GM19239 (cell line): ENCODE data around the gene ITGAL.

ENCODE experiments used
- DNase-seq: peaks from one replicate; pipeline ENCODE4 v3.0.0; 2011; ENCODE audit warnings: low spot score; ENCODE audit not compliant: insufficient read length
- FAIRE-seq: peaks from 2 replicates; lab custom pipeline; 2011; peaks lifted over from hg19 to GRCh38; lab: Jason Lieb, UNC

ITGAL gene

GRCh38 chr16:30561089-30561816 is 88.7 kb downstream of the ITGAL start:
- DNase-seq (no peak), FAIRE-seq (peak; percentile 21)

DNA sequence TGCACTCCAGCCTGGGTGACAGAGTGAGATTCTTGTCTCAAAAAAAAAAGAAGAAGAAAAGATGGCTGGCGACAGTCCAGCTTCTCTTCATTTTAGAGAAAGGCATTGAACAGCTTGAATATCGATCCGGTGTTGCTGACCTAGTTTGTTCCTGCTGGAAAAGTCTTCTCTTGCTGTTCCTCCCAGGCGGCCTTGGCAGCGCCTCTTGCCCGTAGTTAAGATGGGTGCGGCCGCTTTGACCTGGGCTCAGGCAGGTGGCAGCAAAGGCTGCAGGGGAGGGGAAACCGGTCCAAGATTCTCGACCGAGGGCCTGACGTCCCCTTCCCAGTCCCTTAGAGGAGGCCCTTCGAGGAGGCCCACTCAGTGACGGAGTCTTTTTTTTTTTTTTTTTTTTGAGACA is 89.5 kb downstream of the ITGAL start:
- no peak for FAIRE-seq
- DNase-seq = no peak

DNA sequence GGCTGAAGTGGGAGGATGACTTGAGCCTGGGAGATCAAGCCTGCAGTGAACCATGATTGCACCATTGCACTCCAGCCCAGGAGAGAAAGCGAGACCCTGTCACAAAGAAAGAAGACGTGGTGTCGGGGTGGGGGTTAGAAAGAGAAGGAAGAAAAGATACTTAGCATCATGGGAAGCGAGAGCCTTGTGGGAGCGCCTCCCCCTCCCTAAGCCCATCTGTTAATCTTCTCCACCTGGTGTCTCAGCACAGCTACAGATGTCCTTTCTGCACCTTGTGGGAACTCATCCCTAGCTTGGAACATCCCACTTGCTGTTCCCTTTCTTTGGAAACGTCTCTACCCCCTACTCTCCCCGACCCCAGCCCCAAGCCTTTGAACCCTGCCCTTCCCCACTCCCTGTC is 93.0 kb downstream of the ITGAL start:
- DNase-seq (no peak), FAIRE-seq (no peak)

DNA sequence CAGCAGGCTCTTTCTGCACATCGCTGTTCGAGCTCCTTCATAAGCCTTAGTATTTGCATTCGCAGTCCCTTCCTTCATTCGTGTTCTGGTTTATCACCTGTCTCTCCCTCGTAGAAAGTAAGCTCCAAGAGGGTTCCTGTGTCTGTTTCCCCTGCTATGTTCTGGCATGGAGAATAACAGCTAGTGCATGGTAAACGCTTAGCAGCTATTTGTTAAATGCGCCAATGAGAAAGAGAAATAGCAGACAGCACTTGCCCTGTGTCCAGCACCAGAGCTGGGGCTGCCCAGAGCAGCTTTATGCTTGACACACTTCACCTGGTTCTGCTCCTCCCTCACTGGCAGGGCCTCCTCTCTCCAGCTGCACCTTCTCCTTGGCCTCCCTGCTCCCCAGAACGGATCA is 93.4 kb downstream of the ITGAL start:
- DNase-seq (no peak), FAIRE-seq (no peak)

- FAIRE-seq (no peak), DNase-seq (no peak)
Measured at GRCh38 chr16:30566531-30566930, 94.0 kb downstream of the ITGAL start.

- DNase-seq (no peak), FAIRE-seq (no peak)
Measured at GRCh38 chr16:30567160-30567990, 94.8 kb downstream of the ITGAL start.

- DNase-seq = no peak
- peak; percentile 96 for FAIRE-seq
Measured at GRCh38 chr16:30567991-30568638, 95.6 kb downstream of the ITGAL start.

DNA sequence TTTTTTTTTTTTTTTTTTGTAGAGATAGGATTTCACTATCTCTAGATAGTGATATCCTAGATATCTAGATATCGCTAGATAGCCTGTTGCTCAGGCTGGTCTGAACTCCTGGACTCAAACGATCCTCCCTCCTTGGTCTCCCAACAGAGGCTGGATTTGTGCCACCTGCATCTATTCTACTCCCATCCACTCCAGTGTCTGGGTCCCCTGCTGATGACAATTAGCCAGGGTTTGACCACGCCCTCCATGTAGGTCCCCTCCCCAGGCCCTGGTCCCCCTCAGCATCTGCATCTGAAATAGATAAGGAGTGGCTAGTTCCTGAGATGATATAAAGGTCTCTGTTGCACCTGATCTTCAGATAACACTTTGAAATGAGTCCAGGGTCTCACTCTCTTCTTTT is 96.7 kb downstream of the ITGAL start:
- DNase-seq (no peak), FAIRE-seq (no peak)

GRCh38 chr16:30569746-30570635 is 97.4 kb downstream of the ITGAL start:
- FAIRE-seq (no peak), DNase-seq (no peak)

DNA sequence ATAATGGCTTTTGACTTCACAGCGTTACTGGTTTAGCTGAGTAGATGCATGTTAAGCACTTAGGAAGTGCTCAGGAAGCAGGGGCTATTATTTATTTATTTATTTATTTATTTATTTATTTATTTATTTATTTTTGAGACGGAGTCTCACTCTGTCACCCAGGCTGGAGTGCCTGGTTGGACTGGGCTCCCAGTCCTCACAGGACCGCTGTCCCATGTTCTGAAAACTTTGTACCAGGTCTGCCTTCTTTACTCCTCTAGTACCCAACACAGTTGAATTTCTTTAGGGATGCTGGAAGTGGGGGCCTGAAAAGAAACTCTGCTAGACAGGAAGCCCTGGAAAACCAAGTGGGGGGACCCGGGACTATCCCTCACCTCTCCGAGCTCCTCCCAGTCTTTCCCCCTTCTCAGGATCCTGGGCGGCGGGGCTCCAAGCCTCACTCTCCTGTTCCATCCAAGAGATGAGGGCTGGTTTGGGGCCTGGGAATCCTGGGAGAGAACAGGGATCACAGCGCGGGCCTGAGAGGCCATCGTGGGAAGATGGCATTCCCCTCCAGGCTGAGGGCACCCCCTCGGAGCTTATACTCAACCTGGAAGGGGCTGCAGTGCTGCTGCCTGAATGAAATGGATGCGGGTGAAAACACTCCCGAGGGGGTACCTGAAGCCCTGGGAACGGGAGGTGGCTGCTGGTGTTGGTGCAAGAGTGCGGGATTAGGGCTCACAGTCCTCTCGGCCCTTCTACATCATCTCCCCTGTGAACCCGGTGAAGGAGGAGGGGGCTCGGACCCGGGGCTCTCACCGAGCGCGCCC is 98.3 kb downstream of the ITGAL start:
- FAIRE-seq = no peak
- DNase-seq = no peak

DNA sequence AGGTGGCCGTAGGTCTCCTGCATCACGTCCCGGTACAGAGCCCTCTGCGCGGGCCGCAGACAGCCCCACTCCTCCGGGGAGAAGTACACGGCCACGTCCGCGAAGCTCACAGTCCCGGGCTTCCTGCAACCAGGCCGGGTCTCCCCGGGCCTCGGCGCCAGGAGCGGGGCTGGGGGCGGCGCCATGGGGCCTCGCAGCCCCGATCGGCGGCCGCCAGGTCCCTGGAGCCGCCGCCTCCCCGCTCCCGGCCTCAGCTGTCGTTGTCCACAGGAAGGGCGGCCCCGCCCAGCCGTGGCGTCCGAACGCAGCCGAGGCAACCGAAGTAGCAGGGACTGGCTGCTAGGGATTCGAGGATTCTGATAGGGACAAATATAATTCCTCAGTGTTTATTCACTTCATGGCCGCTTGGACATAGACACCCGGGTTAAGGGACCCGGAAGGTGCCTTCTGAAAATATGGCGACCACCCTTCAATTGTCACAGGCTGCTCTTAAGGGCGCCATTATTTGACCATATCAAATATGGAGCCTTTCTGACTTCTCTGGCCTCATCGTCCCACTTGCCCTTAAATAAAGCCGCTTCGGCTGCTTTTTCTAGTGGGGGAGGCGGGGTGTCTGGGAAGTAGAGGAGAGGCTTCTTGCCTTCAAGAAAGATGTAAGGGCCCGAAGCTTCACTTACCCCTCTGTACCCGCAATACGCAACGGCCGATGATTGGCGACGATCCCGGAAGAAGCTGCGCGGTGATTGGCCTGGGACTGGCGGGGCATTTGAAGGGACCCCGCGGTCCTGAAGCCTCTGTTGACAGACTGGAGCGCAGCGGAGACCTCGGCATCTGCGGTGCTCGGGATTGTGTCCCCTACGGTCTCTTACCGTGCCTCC is 99.1 kb downstream of the ITGAL start, which contains the start of gene ZNF688:
ZNF688 (minus strand) TSS at position 270 of the 878 bp plus-strand sequence; CDS start at position 185, 85 bp downstream.
- DNase-seq = peak; percentile 97
- FAIRE-seq = peak; percentile 97
